ENCODE results near the gene RASA3.

DNA sequence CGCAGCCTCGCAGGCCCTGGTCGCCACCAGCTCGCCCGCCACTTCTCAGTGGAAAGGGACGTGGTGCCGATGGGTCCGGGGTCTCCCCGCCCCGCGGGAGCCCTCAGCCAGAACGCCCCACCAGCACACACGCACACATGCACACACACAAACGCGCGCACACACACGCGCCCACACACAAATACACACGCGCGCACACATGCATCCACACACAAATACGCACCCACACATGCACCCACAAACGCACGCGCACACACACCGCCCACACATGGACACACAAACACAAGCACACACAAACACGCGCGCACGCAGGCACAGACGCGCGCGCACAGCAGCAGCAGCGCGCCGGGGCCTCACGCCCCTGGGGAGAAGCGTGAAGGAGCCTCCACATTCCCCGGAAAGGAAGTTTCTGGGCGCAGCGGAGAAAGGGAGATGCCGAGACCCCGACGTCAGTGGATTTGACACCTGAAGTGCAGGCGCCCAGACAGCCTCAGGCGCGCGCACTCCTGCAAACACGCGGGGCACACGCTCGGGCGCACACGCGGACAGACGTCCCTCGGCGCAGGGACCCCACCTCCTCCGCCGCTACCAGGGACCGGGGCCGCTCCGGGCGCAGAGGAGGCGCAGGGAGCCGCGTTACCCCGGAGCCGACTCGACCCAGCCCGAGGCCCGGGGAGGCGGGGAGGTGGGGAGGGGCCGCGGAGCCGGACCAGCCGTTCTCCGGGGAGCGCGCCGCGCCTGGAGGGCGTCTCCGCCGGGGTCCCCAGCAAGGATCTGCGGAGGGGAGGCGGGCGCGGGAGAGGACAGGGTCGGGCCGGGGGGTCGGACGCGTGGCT, 622 bp downstream of the RASA3 start:
- TF ChIP-seq, protein P1, sequence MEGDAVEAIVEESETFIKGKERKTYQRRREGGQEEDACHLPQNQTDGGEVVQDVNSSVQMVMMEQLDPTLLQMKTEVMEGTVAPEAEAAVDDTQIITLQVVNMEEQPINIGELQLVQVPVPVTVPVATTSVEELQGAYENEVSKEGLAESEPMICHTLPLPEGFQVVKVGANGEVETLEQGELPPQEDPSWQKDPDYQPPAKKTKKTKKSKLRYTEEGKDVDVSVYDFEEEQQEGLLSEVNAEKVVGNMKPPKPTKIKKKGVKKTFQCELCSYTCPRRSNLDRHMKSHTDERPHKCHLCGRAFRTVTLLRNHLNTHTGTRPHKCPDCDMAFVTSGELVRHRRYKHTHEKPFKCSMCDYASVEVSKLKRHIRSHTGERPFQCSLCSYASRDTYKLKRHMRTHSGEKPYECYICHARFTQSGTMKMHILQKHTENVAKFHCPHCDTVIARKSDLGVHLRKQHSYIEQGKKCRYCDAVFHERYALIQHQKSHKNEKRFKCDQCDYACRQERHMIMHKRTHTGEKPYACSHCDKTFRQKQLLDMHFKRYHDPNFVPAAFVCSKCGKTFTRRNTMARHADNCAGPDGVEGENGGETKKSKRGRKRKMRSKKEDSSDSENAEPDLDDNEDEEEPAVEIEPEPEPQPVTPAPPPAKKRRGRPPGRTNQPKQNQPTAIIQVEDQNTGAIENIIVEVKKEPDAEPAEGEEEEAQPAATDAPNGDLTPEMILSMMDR (conservative IDR thresholded peaks at IDR 0.05; ENCODE audit: low read length) = no peak
- TF ChIP-seq EZH2phosphoT487 (IDR thresholded peaks at IDR 0.05; ENCODE audit: borderline replicate concordance) = no peak
